GM13977 (cell line): ENCODE results near the gene LYRM2.

Source experiments
- DNase-seq: peaks from one replicate; pipeline ENCODE4 v3.0.0; 2012; ENCODE audit warnings: low spot score
- in situ Hi-C: fragments of 300-500 bp; cut with MboI; formaldehyde crosslinking; loops from one replicate; pipeline ENCODE4 v1.12.0; 2022; ENCODE audit warnings: low sequenced_read_pairs, low pct_unique_long_range_greater_than_20kb, mixed read lengths, inconsistent platforms; ENCODE audit not compliant: unreplicated experiment
- TF ChIP-seq, protein P1 (sequence below): IDR thresholded peaks from 2 replicates; pipeline ENCODE4 v1.5.1; 2012; ENCODE audit warnings: mild to moderate bottlenecking, control low read depth; ENCODE audit not compliant: insufficient read depth; ENCODE audit errors: extremely low read depth, missing control alignments

The LYRM2 gene

DNA sequence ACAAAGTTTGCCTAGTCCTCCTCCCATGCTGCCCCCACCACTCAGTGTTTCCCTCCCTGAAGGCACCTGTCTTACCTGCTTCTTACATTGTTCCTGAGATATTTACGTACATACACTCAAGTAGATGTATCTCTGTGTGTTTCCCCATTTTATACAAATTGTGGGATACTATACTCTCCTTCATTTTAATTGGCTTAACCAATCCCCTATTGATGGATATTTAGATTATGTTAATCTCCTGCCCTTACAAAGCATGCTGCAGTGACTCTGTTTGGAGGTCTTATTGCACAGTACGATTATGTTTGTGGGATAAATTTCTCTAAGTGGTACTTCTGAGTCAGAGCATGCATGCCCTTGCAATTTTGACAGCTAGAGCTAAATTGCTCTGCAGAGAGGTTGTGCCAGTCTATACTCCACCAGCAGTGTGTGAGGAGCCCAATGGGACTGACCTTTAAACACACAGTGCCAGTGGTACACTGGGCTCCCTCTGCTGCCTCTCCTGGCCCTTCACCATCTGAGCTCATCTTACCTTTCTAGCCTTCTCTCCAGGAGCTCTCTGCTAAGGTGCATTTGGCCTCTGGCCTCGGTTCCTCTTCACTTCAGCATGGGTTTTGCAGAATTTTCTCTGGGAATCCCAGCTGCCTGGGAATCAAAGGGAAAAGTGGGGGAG is 57.4 kb downstream of the LYRM2 start:
- in situ Hi-C loops, result no loop called here

DNA sequence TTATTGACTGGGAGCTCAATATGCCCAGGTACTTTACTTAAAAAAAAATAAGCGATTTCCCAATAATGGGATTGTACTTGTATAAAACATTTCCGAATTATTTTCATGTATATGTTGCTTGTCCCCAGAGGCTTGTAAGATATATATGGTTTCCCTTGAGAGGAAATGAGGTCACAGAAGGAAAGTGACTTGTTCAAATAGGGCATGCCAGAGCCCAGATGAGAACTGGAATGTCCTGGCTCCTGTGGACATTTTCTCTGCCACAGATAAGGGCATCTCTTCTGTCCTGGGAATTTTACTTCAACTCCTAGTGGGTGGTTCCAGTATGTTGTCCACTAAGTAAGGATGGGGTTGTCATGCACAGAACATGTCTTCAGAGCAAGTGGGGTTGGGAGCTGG is 63.0 kb downstream of the LYRM2 start:
- no peak for DNase-seq
- TF ChIP-seq, protein P1, sequence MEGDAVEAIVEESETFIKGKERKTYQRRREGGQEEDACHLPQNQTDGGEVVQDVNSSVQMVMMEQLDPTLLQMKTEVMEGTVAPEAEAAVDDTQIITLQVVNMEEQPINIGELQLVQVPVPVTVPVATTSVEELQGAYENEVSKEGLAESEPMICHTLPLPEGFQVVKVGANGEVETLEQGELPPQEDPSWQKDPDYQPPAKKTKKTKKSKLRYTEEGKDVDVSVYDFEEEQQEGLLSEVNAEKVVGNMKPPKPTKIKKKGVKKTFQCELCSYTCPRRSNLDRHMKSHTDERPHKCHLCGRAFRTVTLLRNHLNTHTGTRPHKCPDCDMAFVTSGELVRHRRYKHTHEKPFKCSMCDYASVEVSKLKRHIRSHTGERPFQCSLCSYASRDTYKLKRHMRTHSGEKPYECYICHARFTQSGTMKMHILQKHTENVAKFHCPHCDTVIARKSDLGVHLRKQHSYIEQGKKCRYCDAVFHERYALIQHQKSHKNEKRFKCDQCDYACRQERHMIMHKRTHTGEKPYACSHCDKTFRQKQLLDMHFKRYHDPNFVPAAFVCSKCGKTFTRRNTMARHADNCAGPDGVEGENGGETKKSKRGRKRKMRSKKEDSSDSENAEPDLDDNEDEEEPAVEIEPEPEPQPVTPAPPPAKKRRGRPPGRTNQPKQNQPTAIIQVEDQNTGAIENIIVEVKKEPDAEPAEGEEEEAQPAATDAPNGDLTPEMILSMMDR, result no peak
- in situ Hi-C loops, result no loop called here

More for the DNA sequence above, 57.4 kb downstream of the LYRM2 start:
- no peak for DNase-seq
- TF ChIP-seq, protein P1, result no peak

DNA sequence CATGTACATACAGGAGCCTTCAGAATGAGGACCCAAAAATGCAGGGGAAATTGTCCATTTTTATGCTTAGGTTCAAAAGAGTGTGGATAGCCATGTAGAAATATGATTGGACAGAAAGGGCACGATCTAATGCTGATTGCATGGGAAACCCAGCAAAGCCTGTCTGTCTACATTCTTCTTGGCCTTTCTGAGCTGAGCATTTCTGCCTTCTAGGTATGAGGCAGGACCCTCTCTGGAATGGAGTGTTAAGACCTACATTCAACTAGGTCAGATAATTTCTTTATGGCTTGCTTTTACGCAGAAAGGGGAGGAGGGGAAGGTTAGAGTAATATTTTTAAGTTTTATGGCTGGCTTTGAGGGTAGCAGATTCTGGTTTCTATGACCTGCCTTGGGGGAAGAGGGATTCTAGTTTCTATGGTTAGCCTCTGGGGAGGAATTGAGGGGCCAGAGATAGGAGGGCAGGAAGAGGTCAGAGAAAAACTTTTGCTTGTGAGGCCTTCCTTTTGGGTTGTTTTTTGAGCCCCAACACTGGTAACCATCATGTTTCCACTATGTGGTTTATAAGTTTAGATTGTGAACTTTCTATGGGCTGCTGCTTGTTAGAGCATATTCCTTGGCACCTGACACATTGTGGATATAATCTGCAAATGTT is 63.5 kb downstream of the LYRM2 start:
- TF ChIP-seq, protein P1, result no peak
- in situ Hi-C loops, result no loop called here

GRCh38 chr6:89567630-89568390 is 70.7 kb downstream of the LYRM2 start:
- TF ChIP-seq, protein P1, result no peak
- DNase-seq, result no peak
- in situ Hi-C loops, result no loop called here

More for the DNA sequence above, 63.5 kb downstream of the LYRM2 start:
- DNase-seq, result no peak

- no peak for DNase-seq
- TF ChIP-seq, protein P1, result no peak
- in situ Hi-C loops, result no loop called here
Observed at GRCh38 chr6:89566930-89567629, 71.5 kb downstream of the LYRM2 start.
